ENCODE measurements around the gene DLK1. TPM values are rescaled to one million over a fixed set of nuclear protein-coding genes. Genes with fewer than 3 reads are reported as not detected.

DLK1 gene
- total RNA-seq, 1 donor = 0.27 TPM

DNA sequence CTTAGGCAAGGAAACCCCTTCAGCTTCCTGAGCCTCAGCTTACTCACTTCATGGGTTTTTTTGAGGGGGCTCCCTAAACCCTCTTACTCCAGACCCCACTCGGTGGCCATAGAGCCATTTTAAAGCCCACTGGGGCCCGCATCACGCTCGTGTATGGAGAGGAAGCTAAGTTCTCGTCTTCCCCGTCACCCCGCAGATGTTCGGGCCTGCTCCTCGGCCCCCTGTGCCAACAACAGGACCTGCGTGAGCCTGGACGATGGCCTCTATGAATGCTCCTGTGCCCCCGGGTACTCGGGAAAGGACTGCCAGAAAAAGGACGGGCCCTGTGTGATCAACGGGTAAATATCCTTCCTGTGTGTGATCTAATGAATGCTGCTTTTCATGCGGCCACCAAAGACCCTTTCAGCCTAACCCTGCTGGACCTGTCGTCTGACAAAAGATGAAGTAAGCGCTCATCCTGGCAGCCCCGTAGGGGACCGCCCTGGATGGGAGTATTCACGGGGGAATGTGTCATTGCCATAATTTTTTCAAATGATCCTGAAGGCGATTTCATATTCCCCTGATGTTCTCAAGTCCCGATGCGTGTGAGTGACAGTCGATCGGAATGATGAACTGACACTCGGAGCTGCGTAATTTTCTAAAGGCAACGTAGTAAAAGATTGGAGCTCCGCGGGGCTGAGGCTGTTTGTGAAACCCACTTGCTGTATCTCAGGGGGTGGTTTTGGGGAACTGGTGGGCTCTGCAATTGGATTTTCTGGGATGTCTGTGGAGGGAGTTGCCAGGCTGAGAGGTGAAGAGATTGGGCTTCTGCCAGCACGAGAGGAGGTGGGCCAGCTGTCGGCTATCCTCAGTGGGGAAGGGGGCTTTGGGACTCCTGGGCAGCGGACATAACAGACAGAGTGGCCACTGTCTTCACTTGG lies 5.4 kb downstream of the DLK1 start:
- DNase-seq (ENCODE audit: low read depth in 2 of 3, low spot score in 2 of 3) = no peak

DNA sequence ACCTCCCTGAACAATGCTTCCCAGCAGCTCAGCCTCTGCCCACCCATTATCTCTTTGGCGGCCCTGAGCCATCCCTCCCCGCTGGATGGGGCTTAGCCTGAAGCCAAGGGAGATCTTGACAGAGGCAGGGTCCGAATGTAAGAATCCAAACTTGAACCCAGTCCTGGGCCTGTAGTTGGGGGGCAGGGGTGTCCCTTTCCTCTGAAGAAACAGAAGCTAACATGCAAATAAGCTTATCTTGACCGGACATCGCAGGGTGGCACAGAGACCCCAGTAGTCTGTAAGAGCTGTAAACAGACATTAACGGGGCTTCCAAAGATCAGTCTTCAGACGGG lies 6.0 kb downstream of the DLK1 start:
- DNase-seq (ENCODE audit: low read depth in 2 of 3, low spot score in 2 of 3) = no peak

DNA sequence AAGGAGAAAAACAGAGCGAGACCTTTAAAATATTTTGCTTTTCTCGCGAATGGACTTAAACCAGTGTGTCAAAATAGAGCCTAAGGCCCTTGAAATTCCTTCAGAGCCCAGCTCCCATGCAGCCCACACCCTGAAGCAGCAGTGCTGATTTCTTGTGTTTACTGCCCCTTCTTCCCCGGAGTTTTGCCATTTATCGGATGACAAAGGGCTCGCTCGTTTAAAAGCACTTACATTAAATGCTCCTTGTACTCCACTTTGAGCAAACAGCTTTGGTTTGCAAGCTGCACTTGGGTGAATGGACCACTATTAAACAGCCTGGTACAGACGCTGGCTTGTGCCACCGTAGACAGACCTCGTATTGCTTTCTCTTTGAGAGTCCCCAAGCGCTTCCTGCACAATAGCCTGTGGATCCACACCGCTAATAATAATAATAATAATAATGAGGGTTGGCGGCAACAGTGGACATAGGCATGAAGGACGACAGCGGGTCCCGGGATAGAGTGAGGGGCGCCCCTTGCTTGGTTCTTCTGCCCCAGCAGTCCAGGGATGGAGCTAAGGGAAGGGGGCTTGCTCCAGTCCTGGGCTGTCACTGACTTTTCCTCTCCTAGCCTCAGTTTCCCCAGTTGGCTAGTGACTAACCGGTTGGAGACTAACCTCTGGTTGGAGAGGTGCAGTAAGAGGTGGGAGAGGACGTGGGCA lies 6.6 kb downstream of the DLK1 start:
- DNase-seq (ENCODE audit: low read depth in 2 of 3, low spot score in 2 of 3) = no peak

DNA sequence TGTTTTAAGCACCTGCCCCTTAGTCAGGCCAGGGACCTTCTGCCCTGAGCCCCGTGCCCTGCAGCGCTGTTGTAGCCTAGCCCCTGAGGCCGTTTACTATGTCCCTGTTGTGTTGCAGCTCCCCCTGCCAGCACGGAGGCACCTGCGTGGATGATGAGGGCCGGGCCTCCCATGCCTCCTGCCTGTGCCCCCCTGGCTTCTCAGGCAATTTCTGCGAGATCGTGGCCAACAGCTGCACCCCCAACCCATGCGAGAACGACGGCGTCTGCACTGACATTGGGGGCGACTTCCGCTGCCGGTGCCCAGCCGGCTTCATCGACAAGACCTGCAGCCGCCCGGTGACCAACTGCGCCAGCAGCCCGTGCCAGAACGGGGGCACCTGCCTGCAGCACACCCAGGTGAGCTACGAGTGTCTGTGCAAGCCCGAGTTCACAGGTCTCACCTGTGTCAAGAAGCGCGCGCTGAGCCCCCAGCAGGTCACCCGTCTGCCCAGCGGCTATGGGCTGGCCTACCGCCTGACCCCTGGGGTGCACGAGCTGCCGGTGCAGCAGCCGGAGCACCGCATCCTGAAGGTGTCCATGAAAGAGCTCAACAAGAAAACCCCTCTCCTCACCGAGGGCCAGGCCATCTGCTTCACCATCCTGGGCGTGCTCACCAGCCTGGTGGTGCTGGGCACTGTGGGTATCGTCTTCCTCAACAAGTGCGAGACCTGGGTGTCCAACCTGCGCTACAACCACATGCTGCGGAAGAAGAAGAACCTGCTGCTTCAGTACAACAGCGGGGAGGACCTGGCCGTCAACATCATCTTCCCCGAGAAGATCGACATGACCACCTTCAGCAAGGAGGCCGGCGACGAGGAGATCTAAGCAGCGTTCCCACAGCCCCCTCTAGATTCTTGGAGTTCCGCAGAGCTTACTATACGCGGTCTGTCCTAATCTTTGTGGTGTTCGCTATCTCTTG lies 7.6 kb downstream of the DLK1 start:
- no peak for DNase-seq (ENCODE audit: low read depth in 2 of 3, low spot score in 2 of 3)

DNA sequence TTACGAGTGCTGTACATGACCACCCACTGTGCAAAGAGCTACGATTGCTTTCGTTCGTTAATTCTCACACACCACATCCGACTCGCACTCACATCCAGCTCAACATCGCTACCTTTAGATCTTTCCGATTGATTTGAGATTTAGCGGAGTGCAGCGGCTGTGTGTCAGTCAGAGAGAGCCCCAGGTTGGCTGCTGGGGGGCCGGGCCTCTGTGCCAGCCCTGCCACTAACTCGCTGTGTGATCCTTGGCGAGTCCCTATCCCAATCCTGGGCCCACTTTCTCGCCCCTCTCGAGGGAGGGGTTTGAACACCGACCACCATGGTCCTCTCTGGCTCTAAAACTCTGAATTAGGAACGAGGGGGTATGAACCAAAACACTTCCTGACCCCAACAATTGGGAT lies 8.6 kb downstream of the DLK1 start:
- DNase-seq (ENCODE audit: low read depth in 2 of 3, low spot score in 2 of 3) = no peak

DNA sequence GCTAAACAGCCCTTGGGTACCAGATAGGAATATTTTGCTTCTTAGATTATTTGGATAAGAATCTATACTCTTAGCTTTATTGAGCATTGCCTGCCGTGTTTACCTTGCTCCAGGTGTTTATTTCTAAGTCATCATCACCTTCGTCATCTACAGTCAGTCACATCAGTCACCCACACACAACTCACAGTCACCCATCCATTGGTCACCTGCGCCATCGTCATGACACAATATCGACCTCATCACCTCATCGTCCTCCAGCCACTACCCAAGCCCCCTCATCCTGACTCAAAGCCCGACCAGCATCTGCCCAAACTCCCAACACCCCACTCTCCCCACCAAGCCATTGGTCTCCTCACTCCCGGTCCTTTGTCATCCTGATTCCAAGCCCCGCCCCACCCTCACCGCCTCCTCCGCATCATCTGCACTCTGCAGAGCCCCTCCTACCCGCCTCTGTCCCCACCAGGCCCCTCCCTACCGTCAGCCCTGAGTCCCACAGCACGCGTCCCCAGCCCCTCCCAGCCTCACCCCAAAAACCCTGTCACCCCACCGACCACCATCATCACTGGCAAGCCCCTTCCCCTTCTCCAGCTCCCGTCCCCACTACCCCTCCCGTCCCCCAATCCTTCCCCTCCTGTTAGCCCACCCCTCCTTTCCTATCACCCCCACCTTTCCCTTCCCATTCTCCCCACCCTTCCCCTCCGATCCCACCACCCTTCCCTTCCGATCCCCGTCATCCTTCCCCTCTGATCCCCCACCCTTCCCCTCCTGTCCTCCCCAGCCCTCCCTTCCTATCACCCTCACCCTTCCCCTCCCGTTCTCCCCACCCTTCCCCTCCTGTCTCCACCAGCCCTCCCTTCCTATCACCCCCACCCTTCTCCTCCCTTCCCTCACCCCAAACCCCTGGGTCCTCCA lies 9.8 kb downstream of the DLK1 start:
- no peak for DNase-seq (ENCODE audit: low read depth in 2 of 3, low spot score in 2 of 3)

DNA sequence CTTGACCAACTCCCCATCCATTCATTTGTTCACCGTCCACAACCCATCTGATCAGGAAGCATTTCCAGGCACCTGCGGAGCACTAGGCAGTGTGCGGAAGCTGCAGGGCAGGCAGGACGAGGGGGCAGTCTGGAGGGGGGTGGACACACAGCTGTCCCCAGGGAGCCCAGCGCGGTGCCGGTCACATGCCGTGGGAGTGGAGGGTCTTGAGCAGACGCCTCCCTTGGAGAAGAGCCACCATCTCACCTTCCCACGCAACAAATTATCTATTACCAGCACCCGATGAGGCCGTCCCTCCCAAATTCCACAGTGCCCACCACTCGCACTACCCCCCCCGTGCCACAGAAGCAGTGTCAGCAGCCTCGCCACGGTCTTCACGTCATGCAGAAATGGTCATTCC lies 10.8 kb downstream of the DLK1 start:
- DNase-seq (ENCODE audit: low read depth in 2 of 3, low spot score in 2 of 3) = no peak

DNA sequence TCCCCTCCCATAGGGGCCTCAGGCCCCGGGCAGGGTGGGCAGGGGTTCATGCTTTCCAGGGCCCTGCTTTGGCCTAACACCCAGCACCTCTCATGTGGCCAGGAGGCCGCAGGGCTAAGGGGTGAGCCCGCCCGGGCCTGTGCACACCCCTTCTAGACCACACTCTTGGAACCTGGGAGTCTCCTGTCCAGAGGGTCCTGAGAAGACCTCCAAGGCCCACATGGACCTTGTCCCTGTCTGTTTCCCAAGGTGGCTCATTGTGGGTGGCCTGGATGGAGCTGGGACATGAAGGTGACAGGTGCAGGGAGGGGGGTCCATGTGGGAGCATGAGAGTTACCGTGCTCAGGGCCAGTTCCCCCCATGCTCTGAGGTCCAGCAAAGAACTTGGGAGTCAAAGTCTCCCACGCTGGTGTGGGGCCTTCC lies 11.6 kb downstream of the DLK1 start:
- no peak for DNase-seq (ENCODE audit: low read depth in 2 of 3, low spot score in 2 of 3)

DNA sequence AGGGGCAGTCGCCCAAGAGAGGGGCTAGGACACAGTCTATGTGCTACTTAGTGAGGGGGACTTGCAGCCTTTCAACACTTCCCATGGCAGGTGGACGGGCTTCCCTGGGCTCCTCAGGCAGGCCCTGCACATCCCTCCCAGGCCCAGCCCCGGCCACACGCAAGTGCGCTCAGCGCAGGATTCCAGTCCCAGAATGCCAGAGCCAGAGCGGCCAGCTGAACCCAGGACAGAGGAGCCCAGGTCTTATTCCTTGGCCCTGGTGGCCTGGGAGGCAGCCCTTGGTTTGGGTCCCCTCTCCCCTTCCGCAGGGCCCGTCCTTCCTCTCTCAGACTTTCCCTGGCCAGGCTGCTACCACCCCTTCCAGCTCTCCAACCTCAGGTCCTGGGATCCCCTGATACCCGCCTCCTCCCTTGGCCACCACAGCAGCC lies 12.0 kb downstream of the DLK1 start:
- DNase-seq (ENCODE audit: low read depth in 2 of 3, low spot score in 2 of 3) = no peak

DNA sequence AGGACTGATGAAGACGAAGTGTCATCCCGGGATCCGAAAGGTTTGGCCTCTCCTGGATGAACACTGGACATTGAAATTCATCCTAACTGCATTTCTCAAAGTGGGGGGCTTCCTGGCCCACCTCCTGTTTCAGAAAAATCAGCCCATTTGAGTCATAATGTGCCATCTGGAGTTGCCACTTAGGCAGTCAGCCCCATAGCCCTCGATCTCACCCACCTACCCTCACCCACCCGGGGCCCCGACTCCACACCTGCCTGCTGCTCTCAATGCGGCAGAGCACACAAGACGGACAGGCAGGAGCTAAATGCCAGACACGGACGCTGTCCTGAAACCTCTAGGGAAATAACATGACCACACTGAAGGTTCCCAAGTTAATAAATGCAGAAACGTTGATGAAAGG lies 12.6 kb downstream of the DLK1 start:
- DNase-seq (ENCODE audit: low read depth in 2 of 3, low spot score in 2 of 3) = no peak

DNA sequence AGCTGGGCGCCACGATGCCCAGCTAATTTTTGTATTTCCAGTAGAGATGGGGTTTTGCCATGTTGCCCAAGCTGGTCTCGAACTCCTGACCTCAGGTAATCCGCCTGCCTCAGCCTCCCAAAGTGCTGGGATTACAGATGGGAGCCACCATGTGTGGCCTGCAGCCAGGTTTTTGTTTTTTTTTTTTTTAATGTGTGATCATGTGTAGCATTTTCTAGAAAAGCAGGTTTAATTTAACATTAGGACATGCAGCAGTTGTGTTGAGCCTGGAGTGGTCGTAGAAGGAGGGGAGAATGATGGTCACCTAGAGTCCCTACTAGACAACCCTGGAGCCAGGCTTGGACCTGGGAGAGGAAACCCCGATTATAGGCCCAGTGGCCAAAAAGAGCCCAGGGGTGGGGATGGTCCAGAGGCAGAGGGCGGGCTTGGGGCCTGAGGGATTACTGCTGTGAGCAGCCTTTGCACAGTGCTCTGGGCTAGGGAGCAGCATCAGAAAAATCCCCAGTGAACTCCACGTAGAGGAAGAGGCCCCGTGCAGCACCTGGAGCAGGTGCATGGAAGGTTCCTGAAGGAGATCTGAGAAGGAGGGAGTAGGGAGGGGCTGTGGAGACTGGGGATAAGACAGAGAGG lies 13.6 kb downstream of the DLK1 start:
- DNase-seq (ENCODE audit: low read depth in 2 of 3, low spot score in 2 of 3) = no peak

DNA sequence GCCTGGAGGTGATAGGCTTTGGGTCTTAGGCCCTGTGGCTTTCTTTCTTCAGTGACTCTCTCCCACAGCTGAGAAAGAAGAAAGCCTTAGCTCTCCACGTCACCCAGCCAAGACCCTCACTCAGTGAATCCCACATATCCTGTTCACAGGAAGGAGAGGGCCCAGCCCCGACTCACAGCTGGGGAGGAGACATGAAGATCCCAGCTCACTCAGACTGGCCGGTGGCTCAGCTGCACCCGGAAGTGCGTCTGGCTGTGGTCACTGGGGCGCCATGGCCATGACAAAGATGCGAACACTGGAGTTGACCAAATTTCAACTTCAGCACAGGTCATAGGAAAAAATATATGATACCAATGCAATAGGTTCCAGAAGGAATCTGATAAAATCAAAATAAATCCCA lies 14.2 kb downstream of the DLK1 start:
- DNase-seq (ENCODE audit: low read depth in 2 of 3, low spot score in 2 of 3) = no peak

DNA sequence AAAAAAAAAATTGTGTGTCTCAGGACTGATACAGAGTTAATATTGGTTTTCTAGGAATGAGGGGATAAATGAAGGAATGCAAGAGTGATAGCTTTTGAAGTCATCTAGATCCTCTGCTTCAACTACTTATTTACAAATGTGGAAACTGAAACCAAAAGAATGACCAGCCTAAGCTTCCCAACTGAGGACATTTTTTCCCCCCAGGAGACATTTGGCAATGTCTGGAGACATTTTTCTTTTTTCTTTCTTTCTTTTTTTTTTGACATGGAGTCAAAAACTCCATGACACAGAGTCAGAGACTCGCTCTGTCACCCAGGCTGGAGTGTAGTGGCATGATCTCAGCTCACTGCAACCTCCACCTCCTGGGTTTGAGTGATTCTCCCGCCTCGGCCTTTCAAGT lies 15.3 kb downstream of the DLK1 start:
- no peak for DNase-seq (ENCODE audit: low read depth in 2 of 3, low spot score in 2 of 3)

DNA sequence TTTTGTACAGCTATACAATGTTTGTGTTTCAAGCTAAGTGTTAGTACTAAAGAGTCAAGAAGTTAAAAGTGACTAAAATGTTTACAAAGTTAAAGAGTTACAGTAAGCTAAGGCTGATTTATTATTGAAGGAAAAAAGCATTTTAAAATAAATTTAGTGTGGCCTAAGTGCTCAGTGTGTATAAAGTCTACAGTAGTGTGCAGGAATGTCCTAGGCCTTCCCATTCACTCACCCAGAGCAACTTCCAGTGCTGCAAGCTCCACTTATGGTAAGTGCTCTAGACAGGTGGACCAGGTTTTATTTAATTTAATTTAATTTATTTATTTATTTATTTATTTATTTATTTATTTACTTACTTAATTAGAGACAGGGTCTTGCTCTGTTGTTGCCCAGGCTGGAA lies 19.6 kb downstream of the DLK1 start:
- DNase-seq (ENCODE audit: low read depth in 2 of 3, low spot score in 2 of 3) = no peak

DNA sequence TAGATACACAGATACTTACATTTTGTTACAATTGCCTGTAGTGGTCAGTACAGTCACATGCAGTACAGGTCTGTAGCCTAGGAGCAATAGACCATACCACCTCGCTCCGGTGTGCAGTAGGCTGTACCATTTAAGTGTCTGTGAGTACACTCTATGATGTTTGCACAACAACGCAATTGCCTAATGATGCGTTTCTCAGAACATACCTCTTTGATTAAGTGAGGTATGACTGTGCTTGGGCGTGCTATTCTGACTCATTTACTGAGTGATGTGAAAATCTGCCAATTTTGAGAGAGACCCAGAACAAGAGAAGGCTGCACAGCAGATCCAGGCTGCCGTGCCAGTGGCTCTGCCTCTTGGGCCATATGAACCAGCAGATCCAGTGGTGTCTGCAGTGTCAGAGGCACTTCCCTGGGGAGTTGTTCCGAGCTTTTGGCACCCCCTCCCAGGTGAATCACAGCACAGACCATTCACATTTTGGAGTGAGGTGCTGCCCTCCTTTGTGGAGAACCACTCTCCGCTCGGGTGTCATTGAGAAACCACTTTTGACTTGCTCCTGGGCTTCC lies 20.4 kb downstream of the DLK1 start:
- DNase-seq (ENCODE audit: low read depth in 2 of 3, low spot score in 2 of 3) = no peak

DNA sequence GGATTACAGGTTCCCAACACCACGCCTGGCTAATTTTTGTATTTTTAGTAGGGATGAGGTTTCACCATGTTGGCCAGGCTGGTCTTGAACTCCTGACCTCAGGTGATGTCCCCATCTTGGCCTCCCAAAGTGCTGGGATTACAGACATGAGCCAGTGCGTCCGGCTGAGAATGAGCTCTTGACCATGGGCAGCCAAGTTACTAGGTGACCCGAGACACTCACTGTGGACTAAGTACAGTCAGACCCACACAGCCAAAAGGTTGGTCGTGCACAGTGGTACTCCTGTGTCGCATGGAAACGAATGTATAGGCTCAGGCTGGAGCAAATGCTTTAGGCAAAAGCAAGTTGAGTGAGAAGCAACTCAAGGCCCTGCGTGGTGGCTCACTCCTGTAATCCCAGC lies 21.0 kb downstream of the DLK1 start:
- no peak for DNase-seq (ENCODE audit: low read depth in 2 of 3, low spot score in 2 of 3)

DNA sequence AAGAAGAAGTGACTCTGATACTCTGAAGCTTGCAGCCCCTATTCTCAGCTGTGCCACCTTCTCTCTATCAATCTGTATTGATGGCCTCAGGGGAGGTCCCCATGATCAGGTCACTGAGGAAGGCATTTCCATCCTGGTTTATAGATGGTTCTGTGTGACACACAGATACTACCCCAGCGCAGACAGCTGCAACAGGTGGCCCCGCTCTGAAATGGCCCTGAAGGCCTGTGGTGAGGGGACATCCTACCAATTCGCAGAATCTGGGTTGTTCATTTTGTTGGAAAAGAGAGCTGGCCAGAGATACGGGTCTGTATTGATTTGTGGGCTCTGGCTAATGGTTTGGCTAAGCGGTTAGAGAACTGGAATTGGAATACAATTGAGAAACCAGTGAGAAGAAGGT lies 21.7 kb downstream of the DLK1 start:
- no peak for DNase-seq (ENCODE audit: low read depth in 2 of 3, low spot score in 2 of 3)

DNA sequence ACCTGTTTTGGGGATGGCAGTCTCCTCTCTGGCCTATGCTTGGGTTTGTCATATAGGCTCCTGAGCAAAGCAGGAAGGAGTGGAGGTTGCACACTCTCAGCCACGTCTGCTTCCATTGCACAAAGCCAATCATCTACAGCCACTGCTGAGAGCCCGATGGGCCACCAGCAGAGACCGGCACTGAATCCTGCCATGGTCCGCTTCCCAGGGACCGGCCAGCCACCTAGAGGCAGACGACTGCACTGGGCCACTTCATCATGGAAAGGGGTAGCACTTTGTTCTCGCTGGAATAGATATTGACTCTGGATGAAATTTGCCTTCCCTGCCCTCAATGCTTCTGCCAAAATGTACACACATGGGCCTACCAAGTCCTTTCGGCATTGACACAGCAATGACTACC lies 22.3 kb downstream of the DLK1 start:
- no peak for DNase-seq (ENCODE audit: low read depth in 2 of 3, low spot score in 2 of 3)

DNA sequence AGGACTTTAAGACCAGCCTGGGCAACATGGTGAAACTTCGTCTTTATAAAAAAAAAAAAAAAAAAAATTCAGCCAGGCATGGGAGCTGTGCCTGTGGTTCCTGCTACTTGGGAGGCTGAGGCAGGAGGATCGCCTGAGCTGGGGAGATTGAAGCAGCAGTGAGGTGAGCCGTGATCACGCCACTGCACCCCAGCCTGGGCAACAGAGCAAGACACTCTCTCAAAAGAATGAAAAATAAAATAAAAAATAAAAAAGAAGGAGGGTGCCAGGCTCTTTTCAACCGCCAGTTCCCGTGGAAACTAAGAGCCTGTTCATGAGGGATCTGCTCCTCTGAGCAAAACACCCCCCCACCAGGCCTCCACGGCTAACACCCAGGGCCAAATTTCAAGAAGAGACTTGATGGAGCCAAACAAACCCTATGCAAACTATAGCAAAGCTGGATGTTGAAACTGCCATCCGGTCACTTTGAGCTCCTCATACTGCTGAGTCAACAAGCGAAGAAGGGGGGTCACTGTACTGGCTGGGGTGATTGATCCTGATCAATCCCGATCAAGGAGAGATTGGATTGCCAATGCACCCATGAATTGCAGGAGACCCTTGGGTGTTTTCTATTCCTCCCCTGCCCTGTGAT lies 23.4 kb downstream of the DLK1 start:
- DNase-seq (ENCODE audit: low read depth in 2 of 3, low spot score in 2 of 3) = no peak

Measured in hematopoietic multipotent progenitor cell (in vitro differentiated cells).